ENCODE data around the gene EEFSEC.

The EEFSEC gene

DNA sequence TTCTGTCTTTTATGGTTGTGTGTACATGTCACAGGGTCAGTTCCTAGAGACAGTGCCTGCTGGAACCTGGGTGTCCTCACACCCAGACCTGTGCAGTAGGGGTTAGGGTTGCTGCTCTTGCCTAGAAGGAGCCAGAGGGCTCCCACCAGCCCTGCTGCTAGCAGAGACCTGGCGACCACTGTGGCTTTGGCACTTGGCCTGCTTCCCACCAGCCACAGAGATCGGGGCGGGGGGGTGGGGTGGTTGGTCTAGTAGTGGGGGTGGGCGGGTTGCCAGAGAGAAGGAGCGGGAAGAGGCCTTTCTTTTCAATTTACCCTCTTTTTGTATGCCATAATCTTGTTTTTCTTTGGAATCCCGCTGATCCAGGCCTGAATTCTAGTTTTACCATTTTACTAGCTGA is 29.4 kb downstream of the EEFSEC start:
- H3K27me3 Mint-ChIP-seq (ENCODE audit: low read depth), result peaks cover 3% of the 10 kb centered on the region
- H3K4me3 Mint-ChIP-seq, result no peak overlapping the region

DNA sequence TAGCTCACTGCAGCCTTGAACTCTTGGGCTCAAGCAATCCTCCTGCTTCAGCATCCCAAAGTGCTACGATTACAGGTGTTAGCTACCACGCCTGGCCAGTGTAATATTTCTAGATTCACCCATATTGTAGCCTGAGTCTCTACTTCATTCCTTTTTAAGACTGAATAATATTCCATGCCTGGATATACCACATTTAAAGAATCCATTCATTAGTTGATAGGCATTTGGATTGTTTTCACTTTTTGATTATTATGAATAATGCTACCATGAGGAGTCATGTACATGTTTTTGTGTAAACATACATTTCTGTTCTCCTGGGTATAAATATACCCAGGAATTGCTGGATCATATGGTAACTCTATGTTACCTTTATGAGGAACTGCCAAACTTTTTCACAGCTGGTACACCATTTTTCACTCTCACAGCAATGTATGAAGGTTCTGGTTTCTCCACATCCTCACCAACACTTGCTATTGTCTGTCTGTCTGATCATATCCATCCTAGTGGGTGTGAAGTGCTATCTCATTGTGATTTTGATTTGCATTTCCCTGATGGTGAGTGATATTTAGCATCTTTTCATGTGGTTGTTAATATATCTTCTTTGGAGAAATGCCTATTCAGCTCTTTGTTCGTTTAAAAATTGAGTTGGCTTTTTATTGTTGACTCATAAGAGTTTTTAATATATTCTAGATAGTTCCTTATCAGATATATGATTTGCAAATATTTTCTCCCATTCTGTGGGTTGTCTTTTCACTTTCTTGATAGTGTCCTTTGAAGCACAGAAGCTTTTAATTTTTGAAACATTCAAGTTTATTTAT is 32.6 kb downstream of the EEFSEC start:
- Mint-ChIP-seq H3K36me3 (ENCODE audit: low read depth) (no peaks in the 10 kb centered on the region), H3K4me3 (no peak overlapping the region), H3K4me1 (peaks cover 5% of the 10 kb centered on the region), H3K27me3 (ENCODE audit: low read depth) (no peaks in the 10 kb centered on the region), H3K9me3 (peaks cover 2% of the 10 kb centered on the region), H3K27ac (no peak overlapping the region)
- TF ChIP-seq, protein P1, sequence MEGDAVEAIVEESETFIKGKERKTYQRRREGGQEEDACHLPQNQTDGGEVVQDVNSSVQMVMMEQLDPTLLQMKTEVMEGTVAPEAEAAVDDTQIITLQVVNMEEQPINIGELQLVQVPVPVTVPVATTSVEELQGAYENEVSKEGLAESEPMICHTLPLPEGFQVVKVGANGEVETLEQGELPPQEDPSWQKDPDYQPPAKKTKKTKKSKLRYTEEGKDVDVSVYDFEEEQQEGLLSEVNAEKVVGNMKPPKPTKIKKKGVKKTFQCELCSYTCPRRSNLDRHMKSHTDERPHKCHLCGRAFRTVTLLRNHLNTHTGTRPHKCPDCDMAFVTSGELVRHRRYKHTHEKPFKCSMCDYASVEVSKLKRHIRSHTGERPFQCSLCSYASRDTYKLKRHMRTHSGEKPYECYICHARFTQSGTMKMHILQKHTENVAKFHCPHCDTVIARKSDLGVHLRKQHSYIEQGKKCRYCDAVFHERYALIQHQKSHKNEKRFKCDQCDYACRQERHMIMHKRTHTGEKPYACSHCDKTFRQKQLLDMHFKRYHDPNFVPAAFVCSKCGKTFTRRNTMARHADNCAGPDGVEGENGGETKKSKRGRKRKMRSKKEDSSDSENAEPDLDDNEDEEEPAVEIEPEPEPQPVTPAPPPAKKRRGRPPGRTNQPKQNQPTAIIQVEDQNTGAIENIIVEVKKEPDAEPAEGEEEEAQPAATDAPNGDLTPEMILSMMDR (IDR thresholded peaks at IDR 0.05; ENCODE audit: unreplicated experiment in 3 of 3), result no peak

More for the DNA sequence above, 29.4 kb downstream of the EEFSEC start:
- Mint-ChIP-seq H3K36me3 (ENCODE audit: low read depth) (no peaks in the 10 kb centered on the region), H3K4me1 (peaks cover 32% of the 10 kb centered on the region), H3K9me3 (peaks cover 2% of the 10 kb centered on the region), H3K27ac (no peak overlapping the region)
- TF ChIP-seq, protein P1 (IDR thresholded peaks at IDR 0.05; ENCODE audit: unreplicated experiment in 3 of 3), result no peak

DNA sequence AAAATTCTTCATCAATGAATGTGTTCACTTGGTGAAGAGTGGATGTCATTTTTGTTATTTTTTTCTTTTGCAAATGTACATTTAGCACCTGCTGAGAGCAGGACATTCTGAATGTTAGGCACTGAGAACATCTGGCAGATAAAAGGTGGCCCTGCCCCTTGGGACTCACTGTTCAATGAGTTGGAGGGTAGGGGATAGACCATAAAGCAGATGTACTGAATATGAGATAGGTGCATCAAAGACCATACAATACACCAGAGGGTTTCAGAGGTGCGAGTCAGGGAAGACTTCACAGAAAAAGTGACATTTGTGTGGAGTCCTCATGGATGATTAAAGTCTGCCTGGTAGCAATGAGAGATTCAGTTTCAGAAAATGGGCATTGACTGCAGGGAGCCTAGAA is 34.2 kb downstream of the EEFSEC start:
- TF ChIP-seq, protein P1 (IDR thresholded peaks at IDR 0.05; ENCODE audit: unreplicated experiment in 3 of 3), result no peak
- Mint-ChIP-seq H3K4me1 (no peaks in the 10 kb centered on the region), H3K9me3 (peaks cover 2% of the 10 kb centered on the region), H3K4me3 (no peak overlapping the region), H3K27me3 (ENCODE audit: low read depth) (no peaks in the 10 kb centered on the region), H3K27ac (no peak overlapping the region), H3K36me3 (ENCODE audit: low read depth) (no peaks in the 10 kb centered on the region)

DNA sequence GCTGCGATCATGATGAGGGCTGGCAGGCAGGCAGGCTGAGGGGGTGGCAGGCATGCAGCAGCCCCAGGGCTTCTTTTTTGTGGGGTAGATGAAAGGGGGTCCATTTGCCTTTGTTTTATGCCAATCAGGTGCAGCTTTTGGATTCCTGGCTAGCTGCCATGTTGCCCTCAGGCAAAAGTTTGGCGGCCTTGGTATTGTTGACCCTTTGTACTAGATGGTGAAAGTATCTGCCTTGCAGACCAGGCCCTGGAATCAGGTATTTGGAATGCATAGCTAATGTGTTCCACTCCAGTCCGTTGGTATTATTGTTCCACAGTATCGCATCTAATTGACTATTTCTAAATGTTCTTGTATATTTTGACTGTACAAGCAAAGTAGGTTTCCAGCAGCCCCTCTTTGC is 35.0 kb downstream of the EEFSEC start:
- Mint-ChIP-seq H3K9me3 (peaks cover 2% of the 10 kb centered on the region), H3K4me3 (no peak overlapping the region), H3K36me3 (ENCODE audit: low read depth) (no peaks in the 10 kb centered on the region), H3K27ac (no peak overlapping the region), H3K4me1 (no peaks in the 10 kb centered on the region), H3K27me3 (ENCODE audit: low read depth) (no peaks in the 10 kb centered on the region)
- TF ChIP-seq, protein P1 (IDR thresholded peaks at IDR 0.05; ENCODE audit: unreplicated experiment in 3 of 3), result no peak

DNA sequence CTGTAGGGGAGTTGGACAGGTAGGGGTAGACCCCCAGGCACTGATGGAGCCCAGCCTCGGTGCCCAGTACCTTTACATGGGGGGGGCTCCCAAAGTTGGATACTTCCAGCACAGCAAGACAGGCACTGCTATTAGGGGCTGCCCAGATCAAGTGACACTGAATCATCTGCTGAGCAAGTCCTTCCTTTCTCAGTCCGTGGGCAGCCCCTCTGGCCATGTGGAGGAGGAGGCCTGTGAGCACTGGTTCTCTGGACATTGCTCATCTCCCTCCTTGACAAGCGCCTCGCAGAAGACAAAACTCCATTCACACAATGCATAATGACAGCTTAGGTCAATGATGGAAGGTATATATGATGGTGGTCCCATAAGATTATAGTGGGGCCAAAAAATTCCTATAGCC is 35.7 kb downstream of the EEFSEC start:
- Mint-ChIP-seq H3K27me3 (ENCODE audit: low read depth) (no peaks in the 10 kb centered on the region), H3K9me3 (peaks cover 2% of the 10 kb centered on the region), H3K4me3 (no peak overlapping the region), H3K27ac (no peak overlapping the region), H3K4me1 (peaks cover under 1% of the 10 kb centered on the region), H3K36me3 (ENCODE audit: low read depth) (no peaks in the 10 kb centered on the region)
- TF ChIP-seq, protein P1 (IDR thresholded peaks at IDR 0.05; ENCODE audit: unreplicated experiment in 3 of 3), result no peak

DNA sequence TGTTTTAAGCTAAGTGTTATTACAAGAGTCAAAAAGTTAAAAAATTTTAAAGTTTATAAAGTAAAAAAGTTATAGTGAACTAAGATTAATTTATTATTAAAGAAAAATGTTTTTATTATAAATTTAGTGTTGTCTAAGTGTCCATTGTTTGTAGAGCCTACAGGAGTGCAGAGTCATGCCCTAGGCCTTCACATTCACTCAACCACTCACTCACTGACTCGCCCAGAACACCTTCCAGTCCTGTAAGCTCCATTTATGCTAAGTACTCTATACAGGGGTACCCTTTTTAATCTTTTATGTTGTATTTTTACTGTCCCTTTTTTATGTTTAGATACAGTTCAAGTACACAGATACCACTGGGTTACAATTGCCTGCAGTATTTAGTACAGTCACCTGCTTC is 37.2 kb downstream of the EEFSEC start:
- Mint-ChIP-seq H3K27me3 (ENCODE audit: low read depth) (no peaks in the 10 kb centered on the region), H3K36me3 (ENCODE audit: low read depth) (no peaks in the 10 kb centered on the region), H3K27ac (no peak overlapping the region), H3K4me3 (no peak overlapping the region), H3K4me1 (peaks cover 16% of the 10 kb centered on the region), H3K9me3 (peaks cover 2% of the 10 kb centered on the region)
- TF ChIP-seq, protein P1 (IDR thresholded peaks at IDR 0.05; ENCODE audit: unreplicated experiment in 3 of 3), result no peak

All from nephron (organoid).